ENCODE measurements around the gene EMX1. TPM values are rescaled to one million over a fixed set of nuclear protein-coding genes. Genes with fewer than 3 reads are reported as not detected.

EMX1 gene
- polyA plus RNA-seq, 2 donors, result 0.05 to 0.08 TPM

DNA sequence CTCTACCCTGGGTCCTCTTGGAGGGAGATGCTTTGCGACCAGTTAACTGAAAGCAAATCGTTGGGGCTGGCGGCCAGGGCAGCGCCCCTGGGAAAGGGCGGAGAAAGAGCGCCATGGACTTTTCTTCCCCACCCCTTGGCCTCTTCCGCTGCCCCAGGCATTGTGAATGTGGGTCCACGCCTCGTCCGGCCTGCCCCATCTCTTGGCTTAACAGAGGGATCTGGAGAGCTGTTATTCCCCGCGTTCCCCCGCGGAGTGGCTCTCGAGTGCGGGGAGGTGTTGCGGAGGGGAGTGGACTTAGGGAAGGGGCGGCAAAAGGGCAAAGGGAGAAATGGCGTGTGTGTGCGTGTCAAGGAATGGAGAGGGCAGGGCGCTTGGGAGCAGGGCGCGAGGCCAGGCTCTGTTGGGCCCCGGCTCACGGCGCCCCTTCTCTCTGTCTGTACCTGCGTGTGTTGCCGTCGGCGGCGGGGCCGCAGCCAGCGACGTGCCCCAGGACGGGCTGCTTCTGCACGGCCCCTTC is 6.6 kb downstream of the EMX1 start:
- Histone ChIP-seq H3K36me3 (ENCODE audit: control insufficient read depth in 2 of 2, insufficient read depth in 2 of 2, low read length in 1 of 2) (no peaks in the 10 kb centered on the region), H3K27ac (ENCODE audit: low read depth in 2 of 2, low read length in 1 of 2) (no peak overlapping the region), H3K4me1 (ENCODE audit: control insufficient read depth in 2 of 2, insufficient read depth in 2 of 2, low read length in 1 of 2) (peaks cover 6 to 11% of the 10 kb centered on the region in 2 donors), H3K27me3 (ENCODE audit: control insufficient read depth in 1 of 2, insufficient read depth in 2 of 2, low read length in 2 of 2) (peaks cover 24 to 55% of the 10 kb centered on the region in 2 donors), H3K9me3 (ENCODE audit: control insufficient read depth in 2 of 2, insufficient read depth in 1 of 2, low read depth in 1 of 2, low read length in 1 of 2) (peaks cover 0 to 10% of the 10 kb centered on the region in 2 donors), H3K4me3 (ENCODE audit: low read depth in 1 of 2, low read length in 2 of 2) (no peak overlapping the region)
- WGBS, 2 donors, result 4% methylated on average over 30 to 36 of the region's 36 CpGs

DNA sequence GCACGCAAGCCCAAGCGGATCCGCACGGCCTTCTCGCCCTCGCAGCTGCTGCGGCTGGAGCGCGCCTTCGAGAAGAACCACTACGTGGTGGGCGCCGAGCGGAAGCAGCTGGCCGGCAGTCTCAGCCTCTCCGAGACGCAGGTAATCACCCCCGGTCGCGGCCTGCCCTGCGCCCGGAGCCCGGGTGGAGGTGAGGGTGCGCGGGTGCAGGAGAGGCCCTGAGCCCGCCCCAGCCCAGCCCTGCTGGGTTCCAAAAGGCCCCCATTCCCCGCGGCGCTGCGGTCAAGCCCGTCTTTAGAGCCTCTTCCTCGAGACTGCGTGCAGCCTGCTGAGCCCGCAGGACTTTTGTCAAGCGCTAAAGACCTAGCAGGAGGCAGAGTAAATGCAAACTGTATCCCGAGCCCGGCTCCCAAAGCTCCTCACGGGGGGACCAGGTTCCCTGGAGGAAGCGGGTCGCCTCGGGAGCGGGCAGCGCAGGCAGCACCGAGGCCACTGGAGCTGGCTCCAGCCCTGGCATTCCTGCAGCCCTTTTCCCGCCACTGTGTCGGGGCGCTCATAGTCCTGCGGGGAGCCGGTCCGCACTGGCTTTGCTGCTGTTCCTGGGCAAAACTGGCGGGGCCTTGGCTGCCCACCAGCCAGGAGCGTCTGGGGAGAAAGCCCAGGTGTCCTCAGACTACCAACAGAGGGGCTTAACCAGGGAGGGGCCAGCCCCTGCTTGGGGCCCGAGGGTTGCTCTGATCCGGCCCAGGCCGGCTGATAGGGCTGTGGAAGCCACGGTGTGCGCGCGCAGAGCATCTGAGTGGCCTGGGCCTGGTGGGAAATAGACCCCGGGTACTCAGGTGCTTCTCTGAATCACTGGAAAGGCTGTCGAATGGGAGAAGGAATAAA is 7.3 kb downstream of the EMX1 start:
- Histone ChIP-seq H3K9me3 (ENCODE audit: control insufficient read depth in 2 of 2, insufficient read depth in 1 of 2, low read depth in 1 of 2, low read length in 1 of 2) (peaks cover 0 to 10% of the 10 kb centered on the region in 2 donors), H3K36me3 (ENCODE audit: control insufficient read depth in 2 of 2, insufficient read depth in 2 of 2, low read length in 1 of 2) (no peaks in the 10 kb centered on the region), H3K27ac (ENCODE audit: low read depth in 2 of 2, low read length in 1 of 2) (no peak overlapping the region), H3K4me3 (ENCODE audit: low read depth in 1 of 2, low read length in 2 of 2) (peak overlapping the region in 1 of 2 donors; percentile 2), H3K27me3 (ENCODE audit: control insufficient read depth in 1 of 2, insufficient read depth in 2 of 2, low read length in 2 of 2) (peaks cover 24 to 48% of the 10 kb centered on the region in 2 donors), H3K4me1 (ENCODE audit: control insufficient read depth in 2 of 2, insufficient read depth in 2 of 2, low read length in 1 of 2) (peaks cover 6 to 11% of the 10 kb centered on the region in 2 donors)
- WGBS, 2 donors, result 3 to 5% methylated on average over 61 of the region's 61 CpGs

DNA sequence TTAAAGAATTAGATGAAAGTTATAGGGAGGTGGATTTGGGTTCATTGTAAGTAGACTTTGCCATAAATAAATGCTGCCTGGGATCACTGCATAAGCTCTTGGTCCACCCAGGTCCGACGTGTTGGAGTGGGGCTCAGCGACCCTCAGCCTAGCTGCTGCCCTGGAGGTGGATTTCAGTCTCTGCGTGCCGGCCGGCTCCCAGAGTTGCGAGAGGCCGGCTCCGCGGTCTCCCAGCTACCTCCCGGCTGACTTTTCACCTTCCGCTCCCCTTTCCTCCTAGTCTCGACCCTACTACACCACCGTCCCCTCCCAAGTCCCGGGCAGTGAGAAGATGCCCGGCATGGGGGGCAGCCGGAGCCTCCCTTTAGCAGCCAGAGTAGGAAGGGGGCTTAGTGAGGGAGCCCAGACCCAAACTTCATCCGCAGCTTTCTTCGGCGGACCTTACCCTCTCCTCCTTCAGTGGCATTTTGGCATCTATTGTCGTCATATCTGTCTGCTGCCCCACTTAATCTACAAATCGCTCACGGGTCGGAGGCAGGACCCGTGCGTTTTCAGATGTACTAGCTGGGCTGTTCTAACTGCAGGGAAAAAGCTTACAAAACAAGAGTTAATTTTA is 8.1 kb downstream of the EMX1 start:
- no peaks in the 10 kb centered on the region for H3K36me3 ChIP-seq (ENCODE audit: control insufficient read depth in 2 of 2, insufficient read depth in 2 of 2, low read length in 1 of 2)
- peaks cover 24 to 40% of the 10 kb centered on the region in 2 donors for H3K27me3 ChIP-seq (ENCODE audit: control insufficient read depth in 1 of 2, insufficient read depth in 2 of 2, low read length in 2 of 2)
- H3K9me3 ChIP-seq (ENCODE audit: control insufficient read depth in 2 of 2, insufficient read depth in 1 of 2, low read depth in 1 of 2, low read length in 1 of 2), result peaks cover 0 to 7% of the 10 kb centered on the region in 2 donors
- 9 to 15% methylated on average over 26 of the region's 26 CpGs for WGBS, 2 donors
- peaks cover 0 to 11% of the 10 kb centered on the region in 2 donors for H3K4me1 ChIP-seq (ENCODE audit: control insufficient read depth in 2 of 2, insufficient read depth in 2 of 2, low read length in 1 of 2)
- H3K4me3 ChIP-seq (ENCODE audit: low read depth in 1 of 2, low read length in 2 of 2), result no peak overlapping the region
- no peak overlapping the region for H3K27ac ChIP-seq (ENCODE audit: low read depth in 2 of 2, low read length in 1 of 2)

DNA sequence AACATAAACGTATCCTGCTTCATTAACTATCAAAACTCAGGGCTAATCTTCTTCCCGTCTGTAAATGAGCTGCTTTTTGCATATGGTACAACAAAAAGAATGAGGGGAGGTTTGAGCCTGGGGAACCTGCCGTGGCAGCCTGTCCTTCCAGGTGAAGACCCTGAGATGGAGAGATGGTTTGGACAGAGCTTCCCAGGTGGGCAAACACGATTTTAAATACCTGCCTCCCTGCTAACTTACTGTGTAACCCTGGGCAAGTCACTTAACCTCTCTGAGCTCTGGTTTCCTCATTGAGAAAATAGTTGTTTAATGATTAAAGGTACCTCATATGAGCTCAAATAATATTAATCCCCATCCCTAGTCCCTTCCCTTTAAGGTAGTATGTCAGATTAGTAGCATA is 9.0 kb downstream of the EMX1 start:
- Histone ChIP-seq H3K27me3 (ENCODE audit: control insufficient read depth in 1 of 2, insufficient read depth in 2 of 2, low read length in 2 of 2) (peaks cover 19 to 31% of the 10 kb centered on the region in 2 donors), H3K36me3 (ENCODE audit: control insufficient read depth in 2 of 2, insufficient read depth in 2 of 2, low read length in 1 of 2) (no peaks in the 10 kb centered on the region), H3K9me3 (ENCODE audit: control insufficient read depth in 2 of 2, insufficient read depth in 1 of 2, low read depth in 1 of 2, low read length in 1 of 2) (peaks cover 0 to 5% of the 10 kb centered on the region in 2 donors), H3K4me1 (ENCODE audit: control insufficient read depth in 2 of 2, insufficient read depth in 2 of 2, low read length in 1 of 2) (peaks cover 0 to 11% of the 10 kb centered on the region in 2 donors), H3K27ac (ENCODE audit: low read depth in 2 of 2, low read length in 1 of 2) (no peak overlapping the region), H3K4me3 (ENCODE audit: low read depth in 1 of 2, low read length in 2 of 2) (no peak overlapping the region)
- 22 to 29% methylated on average over 4 of the region's 4 CpGs for WGBS, 2 donors

DNA sequence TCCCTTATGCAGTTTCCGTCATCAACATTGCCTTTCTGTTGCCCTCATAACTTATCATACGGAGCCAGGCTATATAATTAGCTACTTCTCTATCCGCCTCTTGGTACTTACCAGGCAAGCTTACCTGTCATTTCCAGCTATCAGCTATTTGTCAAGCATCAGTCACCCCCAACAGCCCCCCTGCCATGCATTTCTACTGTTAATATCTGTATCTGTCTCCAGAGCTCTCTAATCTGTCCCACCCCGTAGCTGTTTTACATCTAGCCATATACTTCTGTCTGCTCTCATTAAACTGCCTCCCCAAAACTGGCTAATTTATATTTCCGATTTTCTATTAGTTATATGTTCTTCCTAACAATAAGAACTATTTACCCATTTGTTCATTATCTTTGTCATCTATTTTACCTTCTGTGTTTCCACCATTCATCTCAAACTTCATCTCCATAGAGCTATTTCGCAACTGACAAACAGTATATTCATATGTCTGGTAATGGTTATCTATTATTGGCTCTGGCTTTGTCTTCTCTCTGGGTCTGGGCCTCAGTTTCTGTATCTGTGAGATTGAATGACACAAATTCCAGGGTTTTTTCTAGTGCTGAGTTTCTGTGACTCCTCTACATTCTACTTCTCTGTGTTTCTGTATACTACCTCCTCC is 9.6 kb downstream of the EMX1 start:
- H3K4me3 ChIP-seq (ENCODE audit: low read depth in 1 of 2, low read length in 2 of 2), result no peak overlapping the region
- H3K4me1 ChIP-seq (ENCODE audit: control insufficient read depth in 2 of 2, insufficient read depth in 2 of 2, low read length in 1 of 2), result peaks cover 0 to 11% of the 10 kb centered on the region in 2 donors
- H3K36me3 ChIP-seq (ENCODE audit: control insufficient read depth in 2 of 2, insufficient read depth in 2 of 2, low read length in 1 of 2), result no peaks in the 10 kb centered on the region
- 68 to 72% methylated on average over 6 of the region's 6 CpGs for WGBS, 2 donors
- no peak overlapping the region for H3K27ac ChIP-seq (ENCODE audit: low read depth in 2 of 2, low read length in 1 of 2)
- peaks cover 16 to 29% of the 10 kb centered on the region in 2 donors for H3K27me3 ChIP-seq (ENCODE audit: control insufficient read depth in 1 of 2, insufficient read depth in 2 of 2, low read length in 2 of 2)
- H3K9me3 ChIP-seq (ENCODE audit: control insufficient read depth in 2 of 2, insufficient read depth in 1 of 2, low read depth in 1 of 2, low read length in 1 of 2), result peaks cover 0 to 5% of the 10 kb centered on the region in 2 donors

DNA sequence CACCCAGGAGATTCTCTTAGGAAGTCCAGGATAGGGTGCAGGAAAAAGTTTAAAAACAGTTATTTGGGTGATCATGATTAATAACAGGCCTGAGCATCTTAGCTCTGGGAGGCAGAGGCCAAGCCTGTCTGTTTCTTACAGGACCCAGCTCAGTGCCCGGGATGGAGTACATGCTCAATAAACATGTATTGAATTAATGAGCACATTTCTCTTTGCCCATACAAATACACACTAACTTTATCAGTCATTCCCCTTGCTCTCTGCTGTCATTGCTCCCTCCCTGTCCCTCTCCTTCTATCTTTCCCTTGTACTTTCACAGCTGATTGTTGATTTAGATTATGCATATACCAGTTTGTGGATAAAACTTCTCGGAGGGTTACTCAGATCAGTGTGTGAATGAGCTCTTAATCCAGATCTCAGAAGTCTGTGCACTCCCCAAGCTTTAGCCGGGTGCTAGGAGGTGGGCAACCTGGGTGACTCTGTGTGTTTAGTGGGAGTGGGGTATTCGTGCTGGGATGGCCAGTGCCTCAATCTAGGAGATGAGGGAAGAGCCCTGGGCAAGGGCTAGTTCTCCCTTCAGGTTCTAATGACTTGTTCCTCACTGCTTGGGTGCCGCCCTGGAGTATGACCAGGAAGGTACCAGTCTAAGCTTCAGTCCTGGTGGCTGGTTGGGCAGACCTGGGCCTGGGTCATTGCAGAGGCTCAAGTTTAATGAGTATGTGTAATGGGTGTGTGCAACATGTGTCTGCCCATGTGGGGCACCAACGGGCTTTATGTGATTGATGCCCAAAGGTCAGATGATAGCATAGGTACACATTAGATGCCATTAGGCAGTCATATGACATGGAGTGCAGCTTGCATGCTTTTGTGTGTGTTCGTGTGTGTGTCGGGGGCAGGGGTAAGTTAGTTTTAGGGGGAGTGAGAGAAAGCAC is 10.6 kb downstream of the EMX1 start:
- H3K4me1 ChIP-seq (ENCODE audit: control insufficient read depth in 2 of 2, insufficient read depth in 2 of 2, low read length in 1 of 2), result peaks cover 0 to 11% of the 10 kb centered on the region in 2 donors
- H3K9me3 ChIP-seq (ENCODE audit: control insufficient read depth in 2 of 2, insufficient read depth in 1 of 2, low read depth in 1 of 2, low read length in 1 of 2), result peaks cover 0 to 5% of the 10 kb centered on the region in 2 donors
- 78 to 79% methylated on average over 8 of the region's 8 CpGs for WGBS, 2 donors
- no peak overlapping the region for H3K27ac ChIP-seq (ENCODE audit: low read depth in 2 of 2, low read length in 1 of 2)
- H3K36me3 ChIP-seq (ENCODE audit: control insufficient read depth in 2 of 2, insufficient read depth in 2 of 2, low read length in 1 of 2), result no peaks in the 10 kb centered on the region
- no peak overlapping the region for H3K4me3 ChIP-seq (ENCODE audit: low read depth in 1 of 2, low read length in 2 of 2)
- peaks cover 8 to 29% of the 10 kb centered on the region in 2 donors for H3K27me3 ChIP-seq (ENCODE audit: control insufficient read depth in 1 of 2, insufficient read depth in 2 of 2, low read length in 2 of 2)

DNA sequence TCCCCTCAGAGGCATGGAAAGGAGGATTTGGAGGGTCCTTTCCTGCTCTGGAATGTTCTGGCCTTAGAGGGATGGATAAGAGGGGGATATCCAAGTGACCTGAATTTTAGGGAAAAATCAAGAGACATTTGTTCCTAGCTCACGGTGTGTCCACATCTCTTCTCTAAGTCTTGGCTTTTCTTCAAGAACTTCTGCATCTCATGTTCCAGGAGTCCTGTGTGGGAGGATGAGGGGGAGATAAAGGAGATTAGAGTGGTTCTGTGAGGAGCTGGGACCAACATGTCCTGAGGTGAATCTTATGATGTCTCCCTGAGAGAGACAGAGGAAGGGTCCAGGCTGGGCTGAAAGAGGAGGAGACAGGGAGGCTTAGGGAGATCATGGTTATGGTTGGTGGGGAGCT is 11.7 kb downstream of the EMX1 start:
- Histone ChIP-seq H3K36me3 (ENCODE audit: control insufficient read depth in 2 of 2, insufficient read depth in 2 of 2, low read length in 1 of 2) (no peaks in the 10 kb centered on the region), H3K27me3 (ENCODE audit: control insufficient read depth in 1 of 2, insufficient read depth in 2 of 2, low read length in 2 of 2) (peaks cover 6 to 21% of the 10 kb centered on the region in 2 donors), H3K27ac (ENCODE audit: low read depth in 2 of 2, low read length in 1 of 2) (no peak overlapping the region), H3K4me3 (ENCODE audit: low read depth in 1 of 2, low read length in 2 of 2) (no peak overlapping the region), H3K4me1 (ENCODE audit: control insufficient read depth in 2 of 2, insufficient read depth in 2 of 2, low read length in 1 of 2) (peaks cover 0 to 8% of the 10 kb centered on the region in 2 donors), H3K9me3 (ENCODE audit: control insufficient read depth in 2 of 2, insufficient read depth in 1 of 2, low read depth in 1 of 2, low read length in 1 of 2) (no peaks in the 10 kb centered on the region)
- WGBS, 2 donors, result 95 to 97% methylated on average over 1 of the region's 1 CpG

DNA sequence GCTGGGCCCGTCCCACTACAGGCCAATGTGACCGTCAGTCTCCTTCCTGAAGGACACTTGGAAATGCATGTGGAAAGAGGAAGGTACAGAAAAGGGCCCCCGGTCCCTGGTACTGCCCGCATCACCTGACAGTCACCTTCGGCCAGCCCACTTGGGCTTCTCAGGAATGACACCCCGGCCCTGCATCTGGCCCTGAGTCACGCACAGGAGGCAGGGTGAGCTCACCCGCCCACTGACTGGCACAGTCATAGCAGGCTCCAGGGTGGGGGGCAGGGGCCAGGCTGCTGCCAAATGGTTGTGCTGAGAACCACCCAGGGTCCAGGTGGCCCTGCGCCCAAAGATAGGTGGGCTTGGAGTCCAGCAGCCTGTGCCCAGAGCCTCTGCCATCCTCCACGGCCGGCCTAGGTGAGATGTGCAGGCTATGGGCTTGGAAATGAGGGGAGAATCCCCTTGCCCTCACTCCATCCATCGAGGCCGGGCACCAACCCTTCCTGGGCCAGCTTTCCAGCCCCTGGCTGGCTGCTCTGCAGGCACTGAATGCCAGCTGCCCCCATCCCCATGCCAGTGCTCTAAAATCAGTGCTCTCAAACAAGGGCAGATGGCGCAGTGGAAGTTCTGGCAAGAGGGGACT is 14.1 kb downstream of the EMX1 start:
- H3K9me3 ChIP-seq (ENCODE audit: control insufficient read depth in 2 of 2, insufficient read depth in 1 of 2, low read depth in 1 of 2, low read length in 1 of 2), result no peaks in the 10 kb centered on the region
- peaks cover 6% of the 10 kb centered on the region in 2 donors for H3K27me3 ChIP-seq (ENCODE audit: control insufficient read depth in 1 of 2, insufficient read depth in 2 of 2, low read length in 2 of 2)
- no peaks in the 10 kb centered on the region for H3K36me3 ChIP-seq (ENCODE audit: control insufficient read depth in 2 of 2, insufficient read depth in 2 of 2, low read length in 1 of 2)
- H3K27ac ChIP-seq (ENCODE audit: low read depth in 2 of 2, low read length in 1 of 2), result no peak overlapping the region
- H3K4me3 ChIP-seq (ENCODE audit: low read depth in 1 of 2, low read length in 2 of 2), result no peak overlapping the region
- 85 to 91% methylated on average over 14 of the region's 14 CpGs for WGBS, 2 donors
- H3K4me1 ChIP-seq (ENCODE audit: control insufficient read depth in 2 of 2, insufficient read depth in 2 of 2, low read length in 1 of 2), result peaks cover 0 to 4% of the 10 kb centered on the region in 2 donors
